ENCODE results near the gene RNF166. TPM values are rescaled to one million over a fixed set of nuclear protein-coding genes. Genes with fewer than 3 reads are reported as not detected.

The RNF166 gene
- total and polyA plus RNA-seq, 2 donors from 2014 or later: 16.3 to 31.4 TPM

DNA sequence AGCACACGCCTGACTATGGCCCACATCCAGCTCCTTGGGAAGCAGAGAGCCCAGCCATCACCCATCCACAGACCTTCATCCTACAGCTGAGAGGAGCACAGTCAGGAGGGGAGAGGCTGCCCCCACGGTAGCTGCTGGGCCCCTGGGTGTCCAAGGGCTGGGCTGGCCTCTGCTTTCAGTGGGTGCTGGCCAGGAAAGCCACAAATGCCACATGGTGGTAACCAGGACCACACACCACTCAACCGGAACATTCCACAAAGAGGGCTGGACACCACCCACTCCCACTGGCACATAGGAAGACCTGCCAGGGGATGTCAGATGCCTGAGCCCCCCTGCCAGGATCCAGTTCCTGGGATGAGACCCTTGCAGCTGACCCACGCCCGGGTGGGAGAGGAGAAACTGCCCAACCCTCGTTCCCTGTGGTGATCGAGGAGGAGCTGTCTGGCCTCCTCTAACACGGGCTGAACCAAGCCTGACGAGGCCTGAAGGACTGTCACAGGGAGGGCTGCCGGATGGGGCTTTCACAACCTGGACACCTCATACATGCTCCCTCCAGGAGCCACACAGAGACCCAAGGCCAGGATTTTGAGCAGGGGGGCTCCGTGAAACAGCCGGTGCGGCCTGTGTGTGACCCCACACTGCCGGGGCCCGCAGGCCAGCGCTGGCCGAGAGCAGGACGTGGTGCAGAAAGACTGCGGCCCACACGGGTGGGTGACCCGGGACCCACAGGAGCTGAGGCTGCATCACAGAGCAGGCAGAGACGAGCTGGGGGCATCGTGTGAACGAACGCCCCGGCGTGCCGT lies 48.1 kb upstream of the RNF166 start:
- TF ChIP-seq, protein P1, sequence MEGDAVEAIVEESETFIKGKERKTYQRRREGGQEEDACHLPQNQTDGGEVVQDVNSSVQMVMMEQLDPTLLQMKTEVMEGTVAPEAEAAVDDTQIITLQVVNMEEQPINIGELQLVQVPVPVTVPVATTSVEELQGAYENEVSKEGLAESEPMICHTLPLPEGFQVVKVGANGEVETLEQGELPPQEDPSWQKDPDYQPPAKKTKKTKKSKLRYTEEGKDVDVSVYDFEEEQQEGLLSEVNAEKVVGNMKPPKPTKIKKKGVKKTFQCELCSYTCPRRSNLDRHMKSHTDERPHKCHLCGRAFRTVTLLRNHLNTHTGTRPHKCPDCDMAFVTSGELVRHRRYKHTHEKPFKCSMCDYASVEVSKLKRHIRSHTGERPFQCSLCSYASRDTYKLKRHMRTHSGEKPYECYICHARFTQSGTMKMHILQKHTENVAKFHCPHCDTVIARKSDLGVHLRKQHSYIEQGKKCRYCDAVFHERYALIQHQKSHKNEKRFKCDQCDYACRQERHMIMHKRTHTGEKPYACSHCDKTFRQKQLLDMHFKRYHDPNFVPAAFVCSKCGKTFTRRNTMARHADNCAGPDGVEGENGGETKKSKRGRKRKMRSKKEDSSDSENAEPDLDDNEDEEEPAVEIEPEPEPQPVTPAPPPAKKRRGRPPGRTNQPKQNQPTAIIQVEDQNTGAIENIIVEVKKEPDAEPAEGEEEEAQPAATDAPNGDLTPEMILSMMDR (IDR thresholded peaks at IDR 0.05; ENCODE audit: borderline replicate concordance, extremely low read depth, insufficient read depth): no peak
- Histone ChIP-seq H3K9ac (ENCODE audit: low read length in 3 of 3) (no peak overlapping the region), H3K27ac (ENCODE audit: low read depth in 2 of 2, low read length in 2 of 2) (no peak overlapping the region), H3K4me1 (ENCODE audit: control insufficient read depth in 2 of 3, insufficient read depth in 2 of 3, low read depth in 1 of 3, low read length in 3 of 3) (peaks cover 0 to 16% (median 0%) of the 10 kb centered on the region in 3 donors), H3K9me3 (ENCODE audit: control insufficient read depth in 2 of 3, insufficient read depth in 1 of 3, low read length in 3 of 3) (no peaks in the 10 kb centered on the region), H3K4me3 (ENCODE audit: low read length in 3 of 3) (no peak overlapping the region), H3K27me3 (ENCODE audit: control insufficient read depth, insufficient read depth, low read length) (no peaks in the 10 kb centered on the region), H3K36me3 (ENCODE audit: control insufficient read depth in 2 of 3, insufficient read depth in 3 of 3, low read length in 3 of 3) (no peaks in the 10 kb centered on the region)
- intact Hi-C loops (cut with DNase I): no loop called here
- FAIRE-seq (no peak), DNase-seq (no peak)

DNA sequence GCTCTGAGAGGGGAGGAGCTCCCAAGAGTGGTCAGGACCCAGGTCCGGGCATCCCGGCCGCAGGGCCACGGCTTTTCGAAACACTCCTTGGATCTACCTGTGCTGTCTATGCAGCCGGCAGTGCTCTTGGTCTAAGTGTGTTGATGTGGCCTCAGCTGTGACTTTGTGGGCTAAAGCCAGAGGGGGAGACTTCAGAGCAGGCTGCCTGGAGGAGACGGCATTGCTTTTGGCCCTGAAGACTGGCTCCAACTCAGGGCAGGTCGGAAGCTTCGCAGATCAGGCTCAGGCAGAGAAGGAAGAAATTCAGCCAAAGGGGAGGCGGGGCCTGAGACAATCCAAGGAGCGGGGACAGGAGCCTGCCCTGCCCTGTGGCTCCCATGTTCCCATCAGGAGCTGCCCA lies 47.4 kb upstream of the RNF166 start:
- Histone ChIP-seq H3K4me3 (ENCODE audit: low read length in 3 of 3) (no peak overlapping the region), H3K9me3 (ENCODE audit: control insufficient read depth in 2 of 3, insufficient read depth in 1 of 3, low read length in 3 of 3) (no peaks in the 10 kb centered on the region), H3K36me3 (ENCODE audit: control insufficient read depth in 2 of 3, insufficient read depth in 3 of 3, low read length in 3 of 3) (no peaks in the 10 kb centered on the region), H3K9ac (ENCODE audit: low read length in 3 of 3) (no peak overlapping the region), H3K27ac (ENCODE audit: low read depth in 2 of 2, low read length in 2 of 2) (no peak overlapping the region), H3K4me1 (ENCODE audit: control insufficient read depth in 2 of 3, insufficient read depth in 2 of 3, low read depth in 1 of 3, low read length in 3 of 3) (peaks cover 0 to 8% (median 0%) of the 10 kb centered on the region in 3 donors), H3K27me3 (ENCODE audit: control insufficient read depth, insufficient read depth, low read length) (no peaks in the 10 kb centered on the region)
- DNase-seq (no peak), FAIRE-seq (no peak)
- intact Hi-C loops (cut with DNase I): no loop called here
- TF ChIP-seq, protein P1 (IDR thresholded peaks at IDR 0.05; ENCODE audit: borderline replicate concordance, extremely low read depth, insufficient read depth): no peak

DNA sequence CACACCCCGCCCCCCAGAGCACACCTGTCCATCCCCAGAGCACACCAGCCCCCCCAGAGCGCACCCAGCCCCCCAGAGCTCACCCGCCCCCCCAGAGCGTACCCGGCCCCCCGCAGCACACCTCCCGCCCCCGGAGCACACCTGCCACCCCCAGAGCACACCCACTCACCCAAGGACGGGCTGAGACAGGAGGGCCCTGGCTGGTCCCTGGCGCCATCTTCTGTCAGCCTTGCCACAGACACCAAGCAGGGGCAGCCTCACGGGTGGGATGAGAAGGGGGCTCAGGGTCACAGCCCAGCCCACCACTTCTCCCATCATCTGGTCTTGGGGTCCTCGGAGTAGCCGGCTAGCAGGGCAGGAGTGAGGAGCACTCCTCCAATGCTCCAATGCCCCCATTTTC lies 47.0 kb upstream of the RNF166 start:
- Histone ChIP-seq H3K27ac (ENCODE audit: low read depth in 2 of 2, low read length in 2 of 2) (no peak overlapping the region), H3K4me1 (ENCODE audit: control insufficient read depth in 2 of 3, insufficient read depth in 2 of 3, low read depth in 1 of 3, low read length in 3 of 3) (peaks cover 0 to 4% (median 0%) of the 10 kb centered on the region in 3 donors), H3K9ac (ENCODE audit: low read length in 3 of 3) (no peak overlapping the region), H3K36me3 (ENCODE audit: control insufficient read depth in 2 of 3, insufficient read depth in 3 of 3, low read length in 3 of 3) (no peaks in the 10 kb centered on the region), H3K4me3 (ENCODE audit: low read length in 3 of 3) (no peak overlapping the region), H3K9me3 (ENCODE audit: control insufficient read depth in 2 of 3, insufficient read depth in 1 of 3, low read length in 3 of 3) (no peaks in the 10 kb centered on the region), H3K27me3 (ENCODE audit: control insufficient read depth, insufficient read depth, low read length) (no peaks in the 10 kb centered on the region)
- no peak for DNase-seq
- FAIRE-seq: no peak
- intact Hi-C loops (cut with DNase I): no loop called here
- TF ChIP-seq, protein P1 (IDR thresholded peaks at IDR 0.05; ENCODE audit: borderline replicate concordance, extremely low read depth, insufficient read depth): no peak
